OCI-M2 (cell line): ENCODE data around the gene ACYP2.
"Not testable (repeated sequence)": the region's sequence is repeated elsewhere in the genome, so short reads cannot be mapped to it uniquely, and the experiment has no call there.

Experiments
- DNase-seq: peaks from one replicate; lab custom pipeline; 2025; ENCODE audit not compliant: unreplicated experiment; lab: John Stamatoyannopoulos, UW

The ACYP2 gene

GRCh38 chr2:54262015-54262765, 146.8 kb downstream of the ACYP2 start:
- DNase-seq: no peak

GRCh38 chr2:54265081-54265480, 149.7 kb downstream of the ACYP2 start:
- DNase-seq: not testable (repeated sequence)

GRCh38 chr2:54267577-54267976, 152.2 kb downstream of the ACYP2 start:
- no peak for DNase-seq

GRCh38 chr2:54271189-54271588, 155.8 kb downstream of the ACYP2 start:
- no peak for DNase-seq

- DNase-seq: no peak
These were observed 156.6 kb downstream of the ACYP2 start for GRCh38 chr2:54271843-54272627.

- DNase-seq: no peak
These were observed 159.4 kb downstream of the ACYP2 start for GRCh38 chr2:54274781-54275242.

- DNase-seq: no peak
These were observed 160.1 kb downstream of the ACYP2 start for GRCh38 chr2:54275541-54275940.

GRCh38 chr2:54279385-54279784, 164.0 kb downstream of the ACYP2 start:
- DNase-seq: no peak

- DNase-seq: no peak
These were observed 169.4 kb downstream of the ACYP2 start for GRCh38 chr2:54284826-54285225.

GRCh38 chr2:54285451-54285850, 170.0 kb downstream of the ACYP2 start:
- DNase-seq: no peak

GRCh38 chr2:54287532-54287931, 172.1 kb downstream of the ACYP2 start:
- no peak for DNase-seq

GRCh38 chr2:54289917-54290316, 174.5 kb downstream of the ACYP2 start:
- DNase-seq: no peak

GRCh38 chr2:54290356-54291025, 175.1 kb downstream of the ACYP2 start:
- no peak for DNase-seq

- not testable (repeated sequence) for DNase-seq
These were observed 179.2 kb downstream of the ACYP2 start for GRCh38 chr2:54294665-54295064.

GRCh38 chr2:54295911-54296310, 180.5 kb downstream of the ACYP2 start:
- no peak for DNase-seq

- DNase-seq: no peak
These were observed 183.1 kb downstream of the ACYP2 start for GRCh38 chr2:54298514-54298913.

GRCh38 chr2:54303631-54304030, 188.2 kb downstream of the ACYP2 start:
- no peak for DNase-seq

GRCh38 chr2:54306556-54306955, 191.1 kb downstream of the ACYP2 start:
- no peak for DNase-seq

- DNase-seq: no peak
These were observed 192.8 kb downstream of the ACYP2 start for GRCh38 chr2:54308186-54308585.

- no peak for DNase-seq
These were observed 193.4 kb downstream of the ACYP2 start for GRCh38 chr2:54308782-54309181.

GRCh38 chr2:54310311-54310710, 194.9 kb downstream of the ACYP2 start:
- no peak for DNase-seq

- no peak for DNase-seq
These were observed 195.5 kb downstream of the ACYP2 start for GRCh38 chr2:54310961-54311360.
